Measurements from ENCODE around the gene ZNRF2. TPM values are rescaled to one million over a fixed set of nuclear protein-coding genes. Genes with fewer than 3 reads are reported as not detected.

ZNRF2 gene
- total and polyA plus RNA-seq, 2 of the 13 experiments (the other 11 are each of a cell fraction or from before 2014, with no cell fraction given): 3.5 to 7.7 TPM

GRCh38 chr7:30411173-30411572 lies 126.8 kb downstream of the ZNRF2 start:
- no peak overlapping the region for H3K4me3 ChIP-seq (replicated peaks in 1 of 3; ENCODE audit: insufficient read depth in 1 of 3, low read depth in 2 of 3, low read length in 3 of 3)
- H2AFZ ChIP-seq (ENCODE audit: low read length): no peak overlapping the region
- H3K79me2 ChIP-seq (ENCODE audit: insufficient read depth, low read length): no peaks in the 10 kb centered on the region
- H3K9me3 ChIP-seq (ENCODE audit: low read length): no peaks in the 10 kb centered on the region
- CTCF ChIA-PET (ENCODE audit: low intra/inter-chr PET ratio, low total read pairs): no interaction called here
- no peak overlapping the region for H3K27ac ChIP-seq (ENCODE audit: extremely low read length, insufficient read depth, low read length)
- no peak overlapping the region for H3K9ac ChIP-seq (ENCODE audit: insufficient read depth, low read depth, low read length)
- H4K20me1 ChIP-seq (ENCODE audit: insufficient read depth, low read length): no peaks in the 10 kb centered on the region
- FAIRE-seq: no peak
- intact Hi-C loops (cut with micrococcal nuclease; ENCODE audit: unreplicated experiment) (no loop called here), in situ Hi-C loops (cut with HindIII; ENCODE audit: extremely low pct_ligation_motif_present, low pct_unique_long_range_greater_than_20kb) (loop anchor here (5.0 kb wide), 3 partner anchors 134 to 249 kb away; no protein-coding TSS in a partner anchor)
- H3K36me3 ChIP-seq (replicated peaks in 1 of 2; ENCODE audit: control insufficient read depth in 1 of 2, insufficient read depth in 2 of 2, low read length in 2 of 2): no peaks in the 10 kb centered on the region
- BruUV-seq (replicated peaks): no TSS peak
- POLR2A ChIA-PET: no interaction called here
- no peak for TF ChIP-seq ZNF660 (CRISPR knock-in tag; IDR thresholded peaks at IDR 0.05; ENCODE audit: borderline replicate concordance, low read depth)
- TF ChIP-seq GPN1 (CRISPR knock-in tag; IDR thresholded peaks at IDR 0.05; ENCODE audit: borderline replicate concordance): no peak
- no peak for TF ChIP-seq KMT2A (CRISPR knock-in tag; IDR thresholded peaks at IDR 0.05)
- TF ChIP-seq ZNF33B (CRISPR knock-in tag; IDR thresholded peaks at IDR 0.05): no peak
- TF ChIP-seq KMT2B (CRISPR knock-in tag; IDR thresholded peaks at IDR 0.05): no peak
- TF ChIP-seq ADNP (CRISPR knock-in tag; IDR thresholded peaks at IDR 0.05): no peak
- no peak for TF ChIP-seq ZBTB7A (CRISPR knock-in tag; IDR thresholded peaks at IDR 0.05)
- no peak for TF ChIP-seq GATAD2A (CRISPR knock-in tag; IDR thresholded peaks at IDR 0.05)
- TF ChIP-seq RXRB (CRISPR knock-in tag; IDR thresholded peaks at IDR 0.05; ENCODE audit: borderline replicate concordance): no peak
- no peak for TF ChIP-seq ZNF777 (CRISPR knock-in tag; IDR thresholded peaks at IDR 0.05)
- TF ChIP-seq KLF16 (CRISPR knock-in tag; IDR thresholded peaks at IDR 0.05): no peak
- no peak for TF ChIP-seq ZFP36L1 (CRISPR knock-in tag; IDR thresholded peaks at IDR 0.05)
- TF ChIP-seq ZNF12 (CRISPR knock-in tag; IDR thresholded peaks at IDR 0.05): no peak
- TF ChIP-seq ARID2 (CRISPR knock-in tag; IDR thresholded peaks at IDR 0.05; ENCODE audit: borderline replicate concordance): no peak
- no peak for TF ChIP-seq PCBP2 (optimal IDR thresholded peaks at IDR 0.05; ENCODE audit: low read depth, low read length, poor library complexity, severe bottlenecking)
- TF ChIP-seq ZNF781 (CRISPR knock-in tag; IDR thresholded peaks at IDR 0.05; ENCODE audit: borderline replicate concordance, not compliant biosample characterization): no peak
- TF ChIP-seq, protein P1, sequence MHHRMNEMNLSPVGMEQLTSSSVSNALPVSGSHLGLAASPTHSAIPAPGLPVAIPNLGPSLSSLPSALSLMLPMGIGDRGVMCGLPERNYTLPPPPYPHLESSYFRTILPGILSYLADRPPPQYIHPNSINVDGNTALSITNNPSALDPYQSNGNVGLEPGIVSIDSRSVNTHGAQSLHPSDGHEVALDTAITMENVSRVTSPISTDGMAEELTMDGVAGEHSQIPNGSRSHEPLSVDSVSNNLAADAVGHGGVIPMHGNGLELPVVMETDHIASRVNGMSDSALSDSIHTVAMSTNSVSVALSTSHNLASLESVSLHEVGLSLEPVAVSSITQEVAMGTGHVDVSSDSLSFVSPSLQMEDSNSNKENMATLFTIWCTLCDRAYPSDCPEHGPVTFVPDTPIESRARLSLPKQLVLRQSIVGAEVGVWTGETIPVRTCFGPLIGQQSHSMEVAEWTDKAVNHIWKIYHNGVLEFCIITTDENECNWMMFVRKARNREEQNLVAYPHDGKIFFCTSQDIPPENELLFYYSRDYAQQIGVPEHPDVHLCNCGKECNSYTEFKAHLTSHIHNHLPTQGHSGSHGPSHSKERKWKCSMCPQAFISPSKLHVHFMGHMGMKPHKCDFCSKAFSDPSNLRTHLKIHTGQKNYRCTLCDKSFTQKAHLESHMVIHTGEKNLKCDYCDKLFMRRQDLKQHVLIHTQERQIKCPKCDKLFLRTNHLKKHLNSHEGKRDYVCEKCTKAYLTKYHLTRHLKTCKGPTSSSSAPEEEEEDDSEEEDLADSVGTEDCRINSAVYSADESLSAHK (CRISPR knock-in tag; IDR thresholded peaks at IDR 0.05; ENCODE audit: borderline replicate concordance): no peak
- TF ChIP-seq MTA1 (CRISPR knock-in tag; IDR thresholded peaks at IDR 0.05; ENCODE audit: borderline replicate concordance): no peak
- H3K4me2 ChIP-seq (ENCODE audit: low read depth, low read length): no peak overlapping the region
- peaks cover 19% of the 10 kb centered on the region for H3K4me1 ChIP-seq (ENCODE audit: insufficient read depth, low read length)
- no peak for DNase-seq (ENCODE audit: low spot score)
- H3K27me3 ChIP-seq (ENCODE audit: control insufficient read depth in 1 of 2, insufficient read depth in 2 of 2, low read length in 2 of 2): no peaks in the 10 kb centered on the region
- no peak for ATAC-seq
- 71% methylated on average over 2 of the region's 2 CpGs for WGBS (ENCODE audit: low lambda C conversion rate)

Measured in HepG2 (cell line).